Neural progenitor cell (in vitro differentiated cells): ENCODE data around the gene SULT6B1. TPM values are rescaled to one million over a fixed set of nuclear protein-coding genes. Genes with fewer than 3 reads are reported as not detected.

Source experiments
- DNase-seq: peaks from one replicate; pipeline ENCODE4 v3.0.0-alpha.2; 2016; ENCODE audit warnings: low spot score
- H2AFZ ChIP-seq: fragments of 200-600 bp; sonication (generic); replicated peaks from 2 replicates; pipeline ENCODE4 v1.6.1; 2016; ENCODE audit warnings: antibody characterized with exemption
- H3F3A ChIP-seq: fragments of 200-600 bp; sonication (generic); 2 replicates; pipeline ENCODE4 v1.6.1; 2016; ENCODE audit warnings: antibody characterized with exemption, low read depth
- H3K27ac ChIP-seq: fragments of 200-600 bp; sonication (generic); 2 replicates; pipeline ENCODE4 v1.5.1; 2016; ENCODE audit warnings: mild to moderate bottlenecking
- H3K27me3 ChIP-seq: fragments of 200-600 bp; sonication (generic); 2 replicates; pipeline ENCODE4 v1.6.1; 2016; ENCODE audit warnings: mild to moderate bottlenecking, moderate library complexity
- H3K36me3 ChIP-seq: fragments of 200-600 bp; sonication (generic); 2 replicates; pipeline ENCODE4 v1.5.1; 2016
- H3K4me1 ChIP-seq: fragments of 200-600 bp; sonication (generic); 2 replicates; pipeline ENCODE4 v1.6.1; 2016; ENCODE audit warnings: mixed run types
- H3K4me2 ChIP-seq: fragments of 200-600 bp; sonication (generic); 2 replicates; pipeline ENCODE4 v1.6.1; 2016
- H3K4me3 ChIP-seq: fragments of 200-600 bp; sonication (generic); 2 replicates; pipeline ENCODE4 v1.5.1; 2016
- H3K79me2 ChIP-seq: fragments of 200-600 bp; sonication (generic); 2 replicates; pipeline ENCODE4 v1.6.1; 2016; ENCODE audit warnings: low read depth
- H3K9ac ChIP-seq: fragments of 200-600 bp; sonication (generic); 2 replicates; pipeline ENCODE4 v1.6.1; 2016
- H3K9me3 ChIP-seq: fragments of 200-600 bp; sonication (generic); 2 replicates; pipeline ENCODE4 v1.5.1; 2016; ENCODE audit warnings: low read depth
- H4K20me1 ChIP-seq: fragments of 200-600 bp; sonication (generic); 2 replicates; pipeline ENCODE4 v1.6.1; 2016; ENCODE audit warnings: low read depth
- H3K27ac Mint-ChIP-seq: 3 replicates; pipeline ENCODE4 v1.8.0; 2021; ENCODE audit warnings: mixed read lengths
- H3K27me3 Mint-ChIP-seq: 2 replicates; pipeline ENCODE4 v1.8.0; 2022; ENCODE audit warnings: low read depth, mild to moderate bottlenecking, inconsistent platforms, moderate library complexity, mixed read lengths; ENCODE audit not compliant: insufficient read depth
- H3K36me3 Mint-ChIP-seq: 3 replicates; pipeline ENCODE4 v1.8.0; 2021; ENCODE audit warnings: mixed read lengths
- H3K4me1 Mint-ChIP-seq: 3 replicates; pipeline ENCODE4 v1.8.0; 2021; ENCODE audit warnings: mixed read lengths
- H3K4me3 Mint-ChIP-seq: 3 replicates; pipeline ENCODE4 v1.8.0; 2021; ENCODE audit warnings: mild to moderate bottlenecking, moderate library complexity, mixed read lengths
- H3K9me3 Mint-ChIP-seq: 3 replicates; pipeline ENCODE4 v1.8.0; 2020; ENCODE audit warnings: mixed read lengths
- CTCF ChIP-seq: fragments of 200-600 bp; sonication (generic); IDR thresholded peaks from 2 replicates; pipeline ENCODE4 v1.5.1; 2017; ENCODE audit warnings: antibody characterized with exemption, mild to moderate bottlenecking
- EZH2 ChIP-seq: fragments of 200-600 bp; sonication (generic); IDR thresholded peaks from 2 replicates; pipeline ENCODE4 v1.6.1; 2017; ENCODE audit warnings: antibody characterized with exemption, mild to moderate bottlenecking, moderate library complexity
- EZH2phosphoT487 ChIP-seq: fragments of 200-600 bp; sonication (generic); IDR thresholded peaks from 2 replicates; pipeline ENCODE4 v1.6.1; 2017; ENCODE audit warnings: antibody characterized with exemption
- total RNA-seq: library from RNA; depleted of rRNA; stranded (reverse); fragments of >200 nt; gene quantifications from 2 replicates; pipeline ENCODE4 v1.2.3, GENCODE V29; 2015; ENCODE audit warnings: low replicate concordance

SULT6B1 gene
- total RNA-seq, 1 donor from 2014 or later: not detected

- Histone ChIP-seq H3K36me3 (peaks cover 3% of the 10 kb centered on the region), H3K27me3 (peaks cover 9% of the 10 kb centered on the region), H2AFZ (no peak overlapping the region), H3K4me3 (no peak overlapping the region), H3K4me1 (peaks cover 4% of the 10 kb centered on the region), H3K4me2 (no peak overlapping the region), H3K9me3 (no peaks in the 10 kb centered on the region), H3K27ac (no peak overlapping the region), H3K9ac (no peak overlapping the region), H3K79me2 (peaks cover 56% of the 10 kb centered on the region), H3F3A (no peaks in the 10 kb centered on the region), H4K20me1 (no peaks in the 10 kb centered on the region)
- H3K4me3 Mint-ChIP-seq: no peak overlapping the region
- H3K36me3 Mint-ChIP-seq: peaks cover 20% of the 10 kb centered on the region
- no peak overlapping the region for H3K27ac Mint-ChIP-seq
- peaks cover 6% of the 10 kb centered on the region for H3K27me3 Mint-ChIP-seq
- no peak for TF ChIP-seq EZH2phosphoT487
- no peak for TF ChIP-seq CTCF
- no peak for TF ChIP-seq EZH2
- H3K4me1 Mint-ChIP-seq: peaks cover 13% of the 10 kb centered on the region
- no peak for DNase-seq
- no peaks in the 10 kb centered on the region for H3K9me3 Mint-ChIP-seq
Measured at GRCh38 chr2:37154785-37155184, 33.7 kb downstream of the SULT6B1 start.

- Histone ChIP-seq H3K4me2 (no peak overlapping the region), H4K20me1 (no peaks in the 10 kb centered on the region), H3F3A (no peaks in the 10 kb centered on the region), H3K79me2 (peaks cover 58% of the 10 kb centered on the region), H3K27ac (no peak overlapping the region), H3K9ac (no peak overlapping the region), H3K4me1 (peaks cover 4% of the 10 kb centered on the region), H2AFZ (no peak overlapping the region), H3K27me3 (peaks cover 9% of the 10 kb centered on the region), H3K4me3 (no peak overlapping the region), H3K36me3 (peaks cover 3% of the 10 kb centered on the region), H3K9me3 (no peaks in the 10 kb centered on the region)
- Mint-ChIP-seq H3K4me3 (no peak overlapping the region), H3K4me1 (peaks cover 13% of the 10 kb centered on the region), H3K36me3 (peaks cover 24% of the 10 kb centered on the region), H3K27ac (no peak overlapping the region), H3K27me3 (peaks cover 3% of the 10 kb centered on the region), H3K9me3 (no peaks in the 10 kb centered on the region)
- TF ChIP-seq CTCF (no peak), EZH2 (no peak), EZH2phosphoT487 (no peak)
- no peak for DNase-seq
Measured at GRCh38 chr2:37153224-37153623, 35.2 kb downstream of the SULT6B1 start.

- no peak for DNase-seq
- H3K4me3 ChIP-seq: no peak overlapping the region
- peaks cover 44% of the 10 kb centered on the region for H3K79me2 ChIP-seq
- H3K27ac Mint-ChIP-seq: no peak overlapping the region
- no peaks in the 10 kb centered on the region for H3K27me3 ChIP-seq
- TF ChIP-seq EZH2phosphoT487 (no peak), EZH2 (no peak), CTCF (no peak)
- H3K4me3 Mint-ChIP-seq: no peak overlapping the region
- no peaks in the 10 kb centered on the region for H3K9me3 Mint-ChIP-seq
- H3K9me3 ChIP-seq: no peaks in the 10 kb centered on the region
- peaks cover 33% of the 10 kb centered on the region for H3K36me3 Mint-ChIP-seq
- no peaks in the 10 kb centered on the region for H4K20me1 ChIP-seq
- no peak overlapping the region for H3K4me2 ChIP-seq
- no peaks in the 10 kb centered on the region for H3K27me3 Mint-ChIP-seq
- no peak overlapping the region for H3K9ac ChIP-seq
- no peaks in the 10 kb centered on the region for H3K4me1 Mint-ChIP-seq
- H2AFZ ChIP-seq: no peak overlapping the region
- no peak overlapping the region for H3K27ac ChIP-seq
- H3K4me1 ChIP-seq: no peaks in the 10 kb centered on the region
- H3F3A ChIP-seq: no peaks in the 10 kb centered on the region
- peaks cover 3% of the 10 kb centered on the region for H3K36me3 ChIP-seq
Measured at GRCh38 chr2:37149626-37150322, 38.7 kb downstream of the SULT6B1 start.
